HG02759 (cell line): Measurements from ENCODE around the gene WDR83.
"Not testable (repeated sequence)": the region's sequence is repeated elsewhere in the genome, so short reads cannot be mapped to it uniquely, and the experiment has no call there.

ENCODE experiments used
- ATAC-seq: cut with Tn5 transposase; IDR thresholded peaks from one replicate; pipeline ENCODE4 v1.9.1; 2021; ENCODE audit warnings: mild to moderate bottlenecking, moderate library complexity; ENCODE audit not compliant: unreplicated experiment

Gene WDR83

GRCh38 chr19:12681074-12681987 lies 14.7 kb downstream of the WDR83 start, which contains the start of gene DHPS:
DHPS (minus strand) TSS chr19:12681880; CDS start chr19:12681766, 114 bp downstream.
- ATAC-seq: peak; percentile 82

GRCh38 chr19:12685831-12686230 lies 19.2 kb downstream of the WDR83 start:
- ATAC-seq: no peak

GRCh38 chr19:12687496-12688196 lies 21.0 kb downstream of the WDR83 start, which contains the start of gene GNG14:
GNG14 (plus strand) TSS chr19:12687998; CDS start chr19:12688049, 51 bp downstream.
- ATAC-seq: no peak

- no peak for ATAC-seq
Measured at GRCh38 chr19:12689012-12689411, 22.4 kb downstream of the WDR83 start.

GRCh38 chr19:12689581-12690216 lies 23.1 kb downstream of the WDR83 start:
- no peak for ATAC-seq

- no peak for ATAC-seq
Measured at GRCh38 chr19:12692960-12693359, 26.4 kb downstream of the WDR83 start.

- no peak for ATAC-seq
Measured at GRCh38 chr19:12694641-12695040, 28.0 kb downstream of the WDR83 start.

GRCh38 chr19:12695096-12695495 lies 28.5 kb downstream of the WDR83 start:
- no peak for ATAC-seq

GRCh38 chr19:12695514-12695913 lies 28.9 kb downstream of the WDR83 start:
- no peak for ATAC-seq

GRCh38 chr19:12695997-12696365 lies 29.4 kb downstream of the WDR83 start:
- ATAC-seq: peak; percentile 7

- ATAC-seq: peak; percentile 80
Measured at GRCh38 chr19:12696366-12697335, 30.0 kb downstream of the WDR83 start, which contains the start of gene FBXW9. FBXW9 (minus strand) TSS chr19:12696631; CDS start chr19:12696581, 50 bp downstream.

GRCh38 chr19:12697425-12697824 lies 30.8 kb downstream of the WDR83 start:
- not testable (repeated sequence) for ATAC-seq

GRCh38 chr19:12698138-12698537 lies 31.5 kb downstream of the WDR83 start:
- no peak for ATAC-seq

- ATAC-seq: no peak
Measured at GRCh38 chr19:12701596-12702282, 35.1 kb downstream of the WDR83 start.

GRCh38 chr19:12703046-12703445 lies 36.4 kb downstream of the WDR83 start:
- ATAC-seq: no peak

- no peak for ATAC-seq
Measured at GRCh38 chr19:12705169-12705568, 38.6 kb downstream of the WDR83 start.

- no peak for ATAC-seq
Measured at GRCh38 chr19:12705654-12706331, 39.2 kb downstream of the WDR83 start.

- ATAC-seq: no peak
Measured at GRCh38 chr19:12706332-12706718, 39.7 kb downstream of the WDR83 start.

GRCh38 chr19:12708641-12709040 lies 42.0 kb downstream of the WDR83 start:
- no peak for ATAC-seq
